Lung (tissue), 12 donors: ENCODE measurements around the gene PGP. TPM values are rescaled to one million over a fixed set of nuclear protein-coding genes. Genes with fewer than 3 reads are reported as not detected.

Experiments used
- ATAC-seq: fragments of 200-7000 bp; cut with Tn5 transposase; one replicate; pipeline ENCODE4 v1.9.1; 2020; ENCODE audit warnings: moderate number of reproducible peaks; ENCODE audit not compliant: insufficient read depth, low FRiP score
- DNase-seq, 3 donors: peaks; one replicate each; pipeline ENCODE4 v3.0.0-alpha.2; 2013 to 2017
- H3K27ac ChIP-seq, 2 donors: one replicate each; pipeline ENCODE4 v1.5.1; 2013; ENCODE audit warnings: mild to moderate bottlenecking in 2 of 2, moderate library complexity in 2 of 2, control low read depth in 1 of 2, inconsistent platforms in 1 of 2, low read depth in 1 of 2, low read length in 1 of 2
- H3K27me3 ChIP-seq, 3 donors: one replicate each; pipeline ENCODE4 v1.5.1; 2013; ENCODE audit warnings: low read length in 2 of 3; ENCODE audit not compliant: control insufficient read depth in 3 of 3, insufficient read depth in 3 of 3
- H3K36me3 ChIP-seq, 4 donors: one replicate each; pipeline ENCODE4 v1.5.1; 2013; ENCODE audit warnings: low read length in 4 of 4, mild to moderate bottlenecking in 1 of 4, moderate library complexity in 1 of 4; ENCODE audit not compliant: control insufficient read depth in 4 of 4, insufficient read depth in 4 of 4
- H3K4me1 ChIP-seq, 5 donors: one replicate each; pipeline ENCODE4 v1.5.1; 2013; ENCODE audit warnings: low read length in 5 of 5, mild to moderate bottlenecking in 2 of 5, moderate library complexity in 1 of 5; ENCODE audit not compliant: control insufficient read depth in 5 of 5, insufficient read depth in 5 of 5
- H3K4me3 ChIP-seq: one replicate; pipeline ENCODE4 v1.5.1; 2013; ENCODE audit warnings: mild to moderate bottlenecking, control low read depth, moderate library complexity
- H3K9ac ChIP-seq, 2 donors: one replicate each; pipeline ENCODE4 v1.5.1; 2013; ENCODE audit warnings: low read length in 2 of 2, control low read depth in 1 of 2; ENCODE audit not compliant: insufficient read depth in 1 of 2
- H3K9me3 ChIP-seq, 4 donors: one replicate each; pipeline ENCODE4 v1.5.1; 2013; ENCODE audit warnings: low read length in 3 of 4, mild to moderate bottlenecking in 1 of 4, moderate library complexity in 1 of 4; ENCODE audit not compliant: control insufficient read depth in 4 of 4, insufficient read depth in 3 of 4
- CTCF ChIP-seq: IDR thresholded peaks from 2 replicates; pipeline ENCODE4 v1.5.1; 2012; ENCODE audit warnings: mild to moderate bottlenecking; ENCODE audit errors: control extremely low read depth, extremely low read depth
- WGBS, 2 donors: extraction: QIAGEN DNeasy Blood & Tissue Kit; methylation state at CpG; one replicate each; pipeline ENCODE4 v1.1.7; 2013; 5-methylcytosine and 5-hydroxymethylcytosine counted together
- polyA plus RNA-seq, 2 donors: library from polyadenylated mRNA; stranded (reverse); fragments of 200-250 nt; gene quantifications; one replicate each; pipeline ENCODE4 v1.2.1, GENCODE V29; 2013
- total RNA-seq, 2 donors: library from RNA; depleted of rRNA in 1 of 2; stranded (reverse); fragments of >200 nt in 1 of 2; gene quantifications; one replicate each; pipeline ENCODE4 v1.2.1, GENCODE V29; 2014 to 2021
- donor health status: control.
- donor health status: control.
- donor health status: Bipolar disorder and iron deficiency.
- donor health status: healthy.
- donor health status: DM: yes; HTN: yes; CAD: no.

PGP gene
- total and polyA plus RNA-seq, 4 donors, result 3.8 to 20.9 (median 13.7) TPM

GRCh38 chr16:2236337-2237101 lies 21.9 kb upstream of the PGP start, which contains the start of gene DNASE1L2:
TSS of gene DNASE1L2 (plus strand) at chr16:2236444. CDS start at chr16:2236817, 373 bp downstream.
- H3K4me1 ChIP-seq, result peaks cover 0 to 13% (median 7%) of the 10 kb centered on the region in 5 donors
- ATAC-seq, result no peak
- H3K36me3 ChIP-seq, result peaks cover 0 to 52% (median 19%) of the 10 kb centered on the region in 4 donors
- DNase-seq, result peak; percentile 25 to 49 (median 42)
- H3K27me3 ChIP-seq, result peaks cover 0 to 27% (median 4%) of the 10 kb centered on the region in 3 donors
- H3K27ac ChIP-seq, result no peak within 1 kb of the TSS
- 6 to 8% methylated on average over 62 to 64 of the region's 64 CpGs for WGBS, 2 donors
- TF ChIP-seq CTCF, result no peak
- H3K9me3 ChIP-seq, result peaks cover 0 to 20% (median 0%) of the 10 kb centered on the region in 4 donors
- H3K9ac ChIP-seq, result no peak within 1 kb of the TSS
- H3K4me3 ChIP-seq, result no peak within 1 kb of the TSS

- ATAC-seq (no peak), DNase-seq (no peak)
- WGBS, 2 donors, result 85 to 87% methylated on average over 19 of the region's 19 CpGs
- Histone ChIP-seq H3K27ac (no peak overlapping the region), H3K4me3 (no peak overlapping the region), H3K4me1 (peaks cover 0 to 13% (median 7%) of the 10 kb centered on the region in 5 donors), H3K9ac (no peak overlapping the region), H3K9me3 (peaks cover 0 to 22% (median 0%) of the 10 kb centered on the region in 4 donors), H3K27me3 (peaks cover 0 to 27% (median 4%) of the 10 kb centered on the region in 3 donors), H3K36me3 (peaks cover 0 to 59% (median 19%) of the 10 kb centered on the region in 4 donors)
- no peak for TF ChIP-seq CTCF
These were observed 21.2 kb upstream of the PGP start for GRCh38 chr16:2235695-2236336.

- DNase-seq (no peak), ATAC-seq (no peak)
- no peak overlapping the region for H3K9ac ChIP-seq
- WGBS, 2 donors, result 95 to 96% methylated on average over 28 of the region's 28 CpGs
- H3K36me3 ChIP-seq, result peaks cover 0 to 64% (median 19%) of the 10 kb centered on the region in 4 donors
- H3K4me1 ChIP-seq, result peaks cover 0 to 13% (median 7%) of the 10 kb centered on the region in 5 donors
- H3K9me3 ChIP-seq, result peaks cover 0 to 22% (median 0%) of the 10 kb centered on the region in 4 donors
- peaks cover 0 to 27% (median 4%) of the 10 kb centered on the region in 3 donors for H3K27me3 ChIP-seq
- H3K4me3 ChIP-seq, result no peak overlapping the region
- TF ChIP-seq CTCF, result no peak
- H3K27ac ChIP-seq, result no peak overlapping the region
These were observed 20.6 kb upstream of the PGP start for GRCh38 chr16:2235234-2235651.
